Measurements from ENCODE around the gene TXNDC17.

DNA sequence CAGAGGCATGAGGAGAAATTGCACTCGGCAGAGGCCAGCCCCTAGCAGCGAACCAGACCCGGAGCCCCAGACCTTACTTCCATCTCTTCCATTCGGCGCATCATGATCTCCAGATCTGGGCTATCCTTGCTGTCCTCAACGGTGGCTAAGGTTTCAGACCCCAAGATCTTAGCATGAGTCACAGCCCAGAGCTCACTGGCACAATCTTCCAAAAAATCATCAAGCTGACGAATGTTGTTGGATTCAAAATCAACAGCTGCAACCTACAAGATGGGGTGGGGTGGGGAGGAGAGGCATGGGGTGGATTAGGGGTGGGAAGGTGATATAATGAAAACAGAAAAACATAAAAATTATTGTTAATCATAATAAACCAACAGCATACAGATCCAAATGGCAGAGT, 44.8 kb upstream of the TXNDC17 start:
- TF ChIP-seq, protein P1, sequence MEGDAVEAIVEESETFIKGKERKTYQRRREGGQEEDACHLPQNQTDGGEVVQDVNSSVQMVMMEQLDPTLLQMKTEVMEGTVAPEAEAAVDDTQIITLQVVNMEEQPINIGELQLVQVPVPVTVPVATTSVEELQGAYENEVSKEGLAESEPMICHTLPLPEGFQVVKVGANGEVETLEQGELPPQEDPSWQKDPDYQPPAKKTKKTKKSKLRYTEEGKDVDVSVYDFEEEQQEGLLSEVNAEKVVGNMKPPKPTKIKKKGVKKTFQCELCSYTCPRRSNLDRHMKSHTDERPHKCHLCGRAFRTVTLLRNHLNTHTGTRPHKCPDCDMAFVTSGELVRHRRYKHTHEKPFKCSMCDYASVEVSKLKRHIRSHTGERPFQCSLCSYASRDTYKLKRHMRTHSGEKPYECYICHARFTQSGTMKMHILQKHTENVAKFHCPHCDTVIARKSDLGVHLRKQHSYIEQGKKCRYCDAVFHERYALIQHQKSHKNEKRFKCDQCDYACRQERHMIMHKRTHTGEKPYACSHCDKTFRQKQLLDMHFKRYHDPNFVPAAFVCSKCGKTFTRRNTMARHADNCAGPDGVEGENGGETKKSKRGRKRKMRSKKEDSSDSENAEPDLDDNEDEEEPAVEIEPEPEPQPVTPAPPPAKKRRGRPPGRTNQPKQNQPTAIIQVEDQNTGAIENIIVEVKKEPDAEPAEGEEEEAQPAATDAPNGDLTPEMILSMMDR (conservative IDR thresholded peaks at IDR 0.05 in 1 of 2, IDR thresholded peaks at IDR 0.05 in 1 of 2; ENCODE audit: extremely low read depth in 1 of 2, insufficient read depth in 1 of 2, low read depth in 1 of 2, low read length in 2 of 2) = no peak
- no peak for TF ChIP-seq EZH2 (IDR thresholded peaks at IDR 0.05; ENCODE audit: borderline replicate concordance, low read length)

Measured in mammary epithelial cell (primary cell).